GM23248 (cell line): ENCODE data around the gene ESPNL.

Experiments
- EZH2 ChIP-seq: fragments of 200-600 bp; sonication (generic); IDR thresholded peaks from 2 replicates; pipeline ENCODE4 v1.6.1; 2018; ENCODE audit warnings: antibody characterized with exemption, mild to moderate bottlenecking; ENCODE audit not compliant: insufficient read depth, poor library complexity, severe bottlenecking
- EZH2phosphoT487 ChIP-seq: fragments of 200-600 bp; sonication (generic); IDR thresholded peaks from 2 replicates; pipeline ENCODE4 v1.6.1; 2018; ENCODE audit warnings: antibody characterized with exemption, moderate library complexity, mild to moderate bottlenecking, low read depth; ENCODE audit not compliant: insufficient read depth

GRCh38 chr2:238140721-238141540 lies 40.8 kb downstream of the ESPNL start:
- TF ChIP-seq EZH2 (no peak), EZH2phosphoT487 (no peak)
